ENCODE data around the gene CSMD2.

Gene CSMD2

DNA sequence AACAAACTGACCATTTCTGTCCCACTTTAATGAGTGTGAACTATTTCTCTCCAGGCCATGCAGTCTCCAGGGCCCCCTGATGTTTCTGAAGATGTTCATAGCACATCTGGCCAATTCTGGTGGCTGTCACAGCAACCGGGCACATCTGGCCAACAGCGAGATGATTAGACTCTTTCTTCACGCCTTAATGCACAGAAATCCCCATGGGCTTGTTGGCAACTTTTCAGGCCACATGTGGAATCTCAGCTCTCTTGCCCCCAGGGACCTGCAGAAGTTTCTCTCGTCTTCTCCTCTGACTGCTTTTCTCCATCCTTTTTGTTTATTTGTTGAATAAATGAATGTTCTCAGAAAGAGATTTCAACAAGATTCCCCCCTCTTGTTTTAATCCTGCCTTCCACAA, 372.4 kb downstream of the CSMD2 start:
- TF ChIP-seq SUZ12 (IDR thresholded peaks at IDR 0.05; ENCODE audit: extremely low read depth, insufficient read depth, insufficient read length) (no peak), ZNF274 (IDR thresholded peaks at IDR 0.05; ENCODE audit: low read depth, low read length) (no peak), YY1 (IDR thresholded peaks at IDR 0.05; ENCODE audit: insufficient read depth, insufficient read length) (no peak)
- DNase-seq (ENCODE audit: low read depth, low spot score) = no peak
- Histone ChIP-seq H3K4me3 (ENCODE audit: insufficient read length, low read depth) (no peak overlapping the region), H3K27me3 (ENCODE audit: insufficient read depth, insufficient read length) (no peaks in the 10 kb centered on the region), H3K4me1 (ENCODE audit: insufficient read depth, insufficient read length) (no peaks in the 10 kb centered on the region), H3K9me3 (ENCODE audit: insufficient read depth, low read length) (peaks cover 19% of the 10 kb centered on the region), H3K9ac (ENCODE audit: insufficient read length, low read depth) (no peak overlapping the region), H3K36me3 (ENCODE audit: insufficient read depth, insufficient read length, low read length) (peaks cover 3% of the 10 kb centered on the region)

GRCh38 chr1:33792216-33792615, 372.8 kb downstream of the CSMD2 start:
- no peak for DNase-seq (ENCODE audit: low read depth, low spot score)
- Histone ChIP-seq H3K36me3 (ENCODE audit: insufficient read depth, insufficient read length, low read length) (peaks cover 6% of the 10 kb centered on the region), H3K4me1 (ENCODE audit: insufficient read depth, insufficient read length) (no peaks in the 10 kb centered on the region), H3K27me3 (ENCODE audit: insufficient read depth, insufficient read length) (no peaks in the 10 kb centered on the region), H3K9ac (ENCODE audit: insufficient read length, low read depth) (no peak overlapping the region), H3K9me3 (ENCODE audit: insufficient read depth, low read length) (peaks cover 14% of the 10 kb centered on the region), H3K4me3 (ENCODE audit: insufficient read length, low read depth) (no peak overlapping the region)
- no peak for TF ChIP-seq ZNF274 (IDR thresholded peaks at IDR 0.05; ENCODE audit: low read depth, low read length)
- TF ChIP-seq YY1 (IDR thresholded peaks at IDR 0.05; ENCODE audit: insufficient read depth, insufficient read length) = no peak
- TF ChIP-seq SUZ12 (IDR thresholded peaks at IDR 0.05; ENCODE audit: extremely low read depth, insufficient read depth, insufficient read length) = no peak

GRCh38 chr1:33791251-33791650, 373.8 kb downstream of the CSMD2 start:
- no peak for DNase-seq (ENCODE audit: low read depth, low spot score)
- TF ChIP-seq ZNF274 (IDR thresholded peaks at IDR 0.05; ENCODE audit: low read depth, low read length) (no peak), YY1 (IDR thresholded peaks at IDR 0.05; ENCODE audit: insufficient read depth, insufficient read length) (no peak), SUZ12 (IDR thresholded peaks at IDR 0.05; ENCODE audit: extremely low read depth, insufficient read depth, insufficient read length) (no peak)
- H3K4me3 ChIP-seq (ENCODE audit: insufficient read length, low read depth) = no peak overlapping the region
- H3K9me3 ChIP-seq (ENCODE audit: insufficient read depth, low read length) = peaks cover 7% of the 10 kb centered on the region; the same call in 1 of the 2 replicates
- H3K27me3 ChIP-seq (ENCODE audit: insufficient read depth, insufficient read length) = no peaks in the 10 kb centered on the region
- H3K4me1 ChIP-seq (ENCODE audit: insufficient read depth, insufficient read length) = no peaks in the 10 kb centered on the region
- H3K36me3 ChIP-seq (ENCODE audit: insufficient read depth, insufficient read length, low read length) = peaks cover 10% of the 10 kb centered on the region
- no peak overlapping the region for H3K9ac ChIP-seq (ENCODE audit: insufficient read length, low read depth)

GRCh38 chr1:33790577-33790976, 374.5 kb downstream of the CSMD2 start:
- Histone ChIP-seq H3K4me1 (ENCODE audit: insufficient read depth, insufficient read length) (no peaks in the 10 kb centered on the region), H3K9ac (ENCODE audit: insufficient read length, low read depth) (no peak overlapping the region), H3K9me3 (ENCODE audit: insufficient read depth, low read length) (no peaks in the 10 kb centered on the region; the same call in 1 of the 2 replicates), H3K4me3 (ENCODE audit: insufficient read length, low read depth) (no peak overlapping the region), H3K36me3 (ENCODE audit: insufficient read depth, insufficient read length, low read length) (peaks cover 10% of the 10 kb centered on the region), H3K27me3 (ENCODE audit: insufficient read depth, insufficient read length) (no peaks in the 10 kb centered on the region)
- DNase-seq (ENCODE audit: low read depth, low spot score) = no peak
- no peak for TF ChIP-seq YY1 (IDR thresholded peaks at IDR 0.05; ENCODE audit: insufficient read depth, insufficient read length)
- TF ChIP-seq SUZ12 (IDR thresholded peaks at IDR 0.05; ENCODE audit: extremely low read depth, insufficient read depth, insufficient read length) = no peak
- no peak for TF ChIP-seq ZNF274 (IDR thresholded peaks at IDR 0.05; ENCODE audit: low read depth, low read length)

- H3K4me1 ChIP-seq (ENCODE audit: insufficient read depth, insufficient read length) = no peaks in the 10 kb centered on the region
- H3K4me3 ChIP-seq (ENCODE audit: insufficient read length, low read depth) = no peak overlapping the region
- no peaks in the 10 kb centered on the region for H3K27me3 ChIP-seq (ENCODE audit: insufficient read depth, insufficient read length)
- no peak overlapping the region for H3K9ac ChIP-seq (ENCODE audit: insufficient read length, low read depth)
- no peak for TF ChIP-seq YY1 (IDR thresholded peaks at IDR 0.05; ENCODE audit: insufficient read depth, insufficient read length)
- no peak for TF ChIP-seq SUZ12 (IDR thresholded peaks at IDR 0.05; ENCODE audit: extremely low read depth, insufficient read depth, insufficient read length)
- no peak for DNase-seq (ENCODE audit: low read depth, low spot score)
- no peaks in the 10 kb centered on the region for H3K9me3 ChIP-seq (ENCODE audit: insufficient read depth, low read length)
- H3K36me3 ChIP-seq (ENCODE audit: insufficient read depth, insufficient read length, low read length) = peaks cover 12% of the 10 kb centered on the region
Measured at GRCh38 chr1:33784876-33785275, 380.2 kb downstream of the CSMD2 start.

DNA sequence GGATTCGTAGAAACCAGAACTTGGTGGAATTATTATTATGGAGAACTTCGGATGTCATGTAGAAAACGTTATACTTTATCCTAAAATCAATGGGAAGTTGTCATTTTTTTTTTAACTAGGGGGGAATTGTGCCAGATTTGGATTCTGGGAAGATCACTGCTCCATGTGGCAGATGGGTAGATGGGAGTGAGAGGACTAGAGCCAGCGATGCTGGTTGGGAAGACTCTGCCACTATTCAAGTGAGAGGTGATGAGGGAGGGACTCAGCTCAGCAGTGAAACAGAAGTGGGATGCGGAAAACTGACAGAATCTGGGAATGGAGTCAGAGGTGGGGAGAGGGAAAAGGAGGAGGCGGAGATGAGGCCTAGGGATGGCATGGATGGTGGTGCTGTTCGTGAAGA, 382.3 kb downstream of the CSMD2 start:
- DNase-seq (ENCODE audit: low read depth, low spot score) = no peak
- Histone ChIP-seq H3K9me3 (ENCODE audit: insufficient read depth, low read length) (no peaks in the 10 kb centered on the region; the same call in 1 of the 2 replicates), H3K9ac (ENCODE audit: insufficient read length, low read depth) (no peak overlapping the region), H3K4me1 (ENCODE audit: insufficient read depth, insufficient read length) (no peaks in the 10 kb centered on the region), H3K4me3 (ENCODE audit: insufficient read length, low read depth) (no peak overlapping the region), H3K36me3 (ENCODE audit: insufficient read depth, insufficient read length, low read length) (peaks cover 9% of the 10 kb centered on the region), H3K27me3 (ENCODE audit: insufficient read depth, insufficient read length) (no peaks in the 10 kb centered on the region)
- TF ChIP-seq YY1 (IDR thresholded peaks at IDR 0.05; ENCODE audit: insufficient read depth, insufficient read length) (no peak), ZNF274 (IDR thresholded peaks at IDR 0.05; ENCODE audit: low read depth, low read length) (no peak), SUZ12 (IDR thresholded peaks at IDR 0.05; ENCODE audit: extremely low read depth, insufficient read depth, insufficient read length) (no peak)

DNA sequence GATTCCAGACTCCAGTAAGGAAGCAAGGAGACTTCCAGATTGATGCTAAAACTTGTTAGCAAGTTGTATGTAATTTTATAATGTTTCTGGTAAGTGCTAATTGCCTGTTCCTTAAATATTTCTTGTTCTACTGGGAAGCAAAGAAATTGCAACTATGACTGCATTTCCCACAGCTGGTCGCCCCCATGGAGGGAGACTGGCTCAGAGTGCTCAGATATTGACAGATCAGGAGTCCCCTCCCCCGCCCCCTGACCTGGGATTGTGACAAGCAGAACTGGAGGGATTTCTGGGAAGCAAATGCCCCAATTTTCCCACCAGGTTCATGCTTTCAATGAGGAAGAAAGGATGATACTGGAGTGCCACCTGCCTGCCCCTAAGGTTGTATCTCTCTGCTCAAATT, 383.4 kb downstream of the CSMD2 start:
- Histone ChIP-seq H3K4me3 (ENCODE audit: insufficient read length, low read depth) (no peak overlapping the region), H3K27me3 (ENCODE audit: insufficient read depth, insufficient read length) (no peaks in the 10 kb centered on the region), H3K9me3 (ENCODE audit: insufficient read depth, low read length) (no peaks in the 10 kb centered on the region; the same call in 1 of the 2 replicates), H3K36me3 (ENCODE audit: insufficient read depth, insufficient read length, low read length) (peaks cover 2% of the 10 kb centered on the region), H3K9ac (ENCODE audit: insufficient read length, low read depth) (no peak overlapping the region), H3K4me1 (ENCODE audit: insufficient read depth, insufficient read length) (no peaks in the 10 kb centered on the region)
- no peak for DNase-seq (ENCODE audit: low read depth, low spot score)
- TF ChIP-seq YY1 (IDR thresholded peaks at IDR 0.05; ENCODE audit: insufficient read depth, insufficient read length) (no peak), ZNF274 (IDR thresholded peaks at IDR 0.05; ENCODE audit: low read depth, low read length) (no peak), SUZ12 (IDR thresholded peaks at IDR 0.05; ENCODE audit: extremely low read depth, insufficient read depth, insufficient read length) (no peak)

Measured in NT2/D1 (cell line).